ENCODE results near the gene PRIM1. TPM values are rescaled to one million over a fixed set of nuclear protein-coding genes. Genes with fewer than 3 reads are reported as not detected.

PRIM1 gene
- total and polyA plus RNA-seq, 2 of the 8 experiments (the other 6 are each of a cell fraction or from before 2014, with no cell fraction given) = 52.4 to 61.9 TPM

DNA sequence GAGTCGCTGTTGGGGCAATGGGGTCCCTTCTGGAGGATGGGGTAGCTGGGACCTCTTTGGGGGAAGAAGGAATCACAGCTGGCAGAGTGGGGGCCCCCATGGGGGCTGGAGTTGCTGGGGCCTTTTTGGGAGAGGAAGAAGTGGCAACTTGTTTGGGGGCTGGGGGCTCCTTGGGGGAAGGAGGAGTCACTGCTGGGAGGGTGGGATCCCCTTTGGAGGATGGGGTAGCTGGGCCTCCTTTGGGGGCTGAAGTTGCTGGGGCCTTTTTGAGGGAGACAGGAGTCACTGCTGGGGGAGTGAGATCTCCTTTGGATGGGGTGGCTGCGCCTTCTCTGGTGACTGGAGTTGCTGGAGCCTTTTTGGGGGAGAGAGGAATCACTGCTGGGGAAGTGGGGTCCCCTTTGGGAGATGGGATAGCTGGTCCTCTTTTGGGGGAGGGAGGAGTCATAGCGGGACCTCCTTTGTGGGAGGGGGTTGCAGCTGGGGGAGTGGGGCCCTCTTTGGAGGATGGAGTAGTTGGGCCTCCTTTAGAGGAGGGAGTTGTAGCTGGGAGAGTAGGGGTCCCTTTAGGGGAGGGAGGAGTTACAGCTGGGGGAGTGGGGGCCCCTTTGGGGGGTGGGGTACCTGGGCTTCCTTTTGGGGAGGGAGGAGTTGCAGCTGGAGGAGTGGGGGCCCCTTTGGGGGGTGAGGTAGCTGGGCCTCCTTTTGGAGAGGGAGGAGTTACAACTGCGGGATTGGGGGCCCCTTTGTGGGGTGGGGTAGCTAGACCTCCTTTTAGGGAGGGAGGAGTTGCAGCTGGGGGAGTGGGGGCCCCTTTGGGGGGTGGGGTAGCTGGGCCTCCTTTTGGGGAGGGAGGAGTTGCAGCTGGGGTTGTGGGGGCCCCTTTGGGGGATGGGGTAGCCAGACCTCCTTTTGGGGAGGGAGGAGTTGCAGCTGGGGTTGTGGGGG lies 34.9 kb downstream of the PRIM1 start:
- Histone ChIP-seq H3K4me1 (replicated peaks in 1 of 4; ENCODE audit: control insufficient read depth in 3 of 4, insufficient read depth in 4 of 4, low read length in 3 of 4) (peaks cover 13 to 29% (median 16%) of the 10 kb centered on the region in 4 experiments), H3K14ac (ENCODE audit: insufficient read length) (no peak overlapping the region), H3K4me3 (ENCODE audit: extremely low read depth in 1 of 4, insufficient read depth in 2 of 4, low read depth in 3 of 4, low read length in 4 of 4) (no peak overlapping the region), H2AK5ac (ENCODE audit: low read depth, low read length) (no peak overlapping the region), H4K8ac (ENCODE audit: extremely low read depth, insufficient read depth, low read length) (no peak overlapping the region), H2BK20ac (ENCODE audit: low read length) (no peak overlapping the region), H2BK5ac (ENCODE audit: low read depth, low read length) (no peak overlapping the region), H3K27ac (ENCODE audit: low read depth, low read length) (no peak overlapping the region), H3K4ac (replicated peaks; ENCODE audit: insufficient read length, low read depth, low read length) (no peak overlapping the region), H3K9me3 (ENCODE audit: insufficient read depth in 2 of 2, low read depth in 1 of 2, low read length in 1 of 2) (no peaks in the 10 kb centered on the region), H3K79me2 (ENCODE audit: control insufficient read depth in 1 of 2, insufficient read depth in 2 of 2, low read length in 2 of 2) (peaks cover 28 to 62% of the 10 kb centered on the region in 2 experiments), H4K91ac (replicated peaks; ENCODE audit: insufficient read length, low read length) (no peak overlapping the region), H3K23me2 (ENCODE audit: low read depth, low read length) (no peaks in the 10 kb centered on the region; the same call in 1 of the 2 replicates), H4K20me1 (replicated peaks in 1 of 2; ENCODE audit: control insufficient read depth in 1 of 2, insufficient read depth in 2 of 2, low read length in 2 of 2) (peaks cover 34 to 48% of the 10 kb centered on the region in 2 experiments), H3K56ac (replicated peaks; ENCODE audit: insufficient read length, low read depth, low read length) (no peak overlapping the region), H3K4me2 (ENCODE audit: insufficient read depth in 1 of 2, low read depth in 2 of 2, low read length in 2 of 2) (no peak overlapping the region), H3K36me3 (ENCODE audit: control insufficient read depth in 2 of 4, insufficient read depth in 4 of 4, low read length in 3 of 4) (peaks cover 28 to 78% (median 57%) of the 10 kb centered on the region in 4 experiments), H3K9ac (replicated peaks in 1 of 4; ENCODE audit: extremely low read depth in 1 of 4, low read depth in 3 of 4, low read length in 3 of 4) (no peak overlapping the region), H3K27me3 (replicated peaks in 1 of 4; ENCODE audit: control insufficient read depth in 3 of 4, extremely low read depth in 1 of 4, insufficient read depth in 3 of 4, low read length in 3 of 4) (no peaks in the 10 kb centered on the region), H2BK120ac (replicated peaks; ENCODE audit: low read depth, low read length) (no peak overlapping the region), H3K79me1 (ENCODE audit: low read depth, low read length) (peaks cover 30% of the 10 kb centered on the region), H3K23ac (ENCODE audit: insufficient read length) (no peak overlapping the region), H4K5ac (ENCODE audit: insufficient read length, low read depth, low read length) (no peak overlapping the region), H2BK12ac (ENCODE audit: low read depth, low read length) (no peak overlapping the region), H3K18ac (ENCODE audit: extremely low read depth, low read length) (no peak overlapping the region), H2AFZ (ENCODE audit: low read length) (no peak overlapping the region), H2BK15ac (ENCODE audit: low read length) (no peak overlapping the region)
- POLR2A ChIA-PET (ENCODE audit: partially characterized antibody) = interaction anchor here (0.7 to 52.4 kb wide), 10 partner anchors 19 to 83 kb away, joined by 3 to 1406 read pairs (median 4); partner anchors contain the start of genes ATP5F1B, NACA, PRIM1 and PTGES3
- FAIRE-seq (no peak), DNase-seq (ENCODE audit: low read depth in 1 of 2, low spot score in 2 of 2) (no peak)
- TF ChIP-seq GTF2F1 (IDR thresholded peaks at IDR 0.05; ENCODE audit: borderline replicate concordance, low read depth, low read length) (no peak), TBP (IDR thresholded peaks at IDR 0.05; ENCODE audit: low read depth, low read length) (no peak), SIX5 (IDR thresholded peaks at IDR 0.05; ENCODE audit: low read depth, low read length) (no peak)
- TF ChIP-seq, protein P1, sequence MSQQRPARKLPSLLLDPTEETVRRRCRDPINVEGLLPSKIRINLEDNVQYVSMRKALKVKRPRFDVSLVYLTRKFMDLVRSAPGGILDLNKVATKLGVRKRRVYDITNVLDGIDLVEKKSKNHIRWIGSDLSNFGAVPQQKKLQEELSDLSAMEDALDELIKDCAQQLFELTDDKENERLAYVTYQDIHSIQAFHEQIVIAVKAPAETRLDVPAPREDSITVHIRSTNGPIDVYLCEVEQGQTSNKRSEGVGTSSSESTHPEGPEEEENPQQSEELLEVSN (IDR thresholded peaks at IDR 0.05) = no peak
- TF ChIP-seq, protein P2, sequence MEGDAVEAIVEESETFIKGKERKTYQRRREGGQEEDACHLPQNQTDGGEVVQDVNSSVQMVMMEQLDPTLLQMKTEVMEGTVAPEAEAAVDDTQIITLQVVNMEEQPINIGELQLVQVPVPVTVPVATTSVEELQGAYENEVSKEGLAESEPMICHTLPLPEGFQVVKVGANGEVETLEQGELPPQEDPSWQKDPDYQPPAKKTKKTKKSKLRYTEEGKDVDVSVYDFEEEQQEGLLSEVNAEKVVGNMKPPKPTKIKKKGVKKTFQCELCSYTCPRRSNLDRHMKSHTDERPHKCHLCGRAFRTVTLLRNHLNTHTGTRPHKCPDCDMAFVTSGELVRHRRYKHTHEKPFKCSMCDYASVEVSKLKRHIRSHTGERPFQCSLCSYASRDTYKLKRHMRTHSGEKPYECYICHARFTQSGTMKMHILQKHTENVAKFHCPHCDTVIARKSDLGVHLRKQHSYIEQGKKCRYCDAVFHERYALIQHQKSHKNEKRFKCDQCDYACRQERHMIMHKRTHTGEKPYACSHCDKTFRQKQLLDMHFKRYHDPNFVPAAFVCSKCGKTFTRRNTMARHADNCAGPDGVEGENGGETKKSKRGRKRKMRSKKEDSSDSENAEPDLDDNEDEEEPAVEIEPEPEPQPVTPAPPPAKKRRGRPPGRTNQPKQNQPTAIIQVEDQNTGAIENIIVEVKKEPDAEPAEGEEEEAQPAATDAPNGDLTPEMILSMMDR (IDR thresholded peaks at IDR 0.05; ENCODE audit: control extremely low read depth in 1 of 3, insufficient read depth in 1 of 3, low read depth in 1 of 3, low read length in 3 of 3) = no peak
- WGBS, 2 experiments (ENCODE audit: extremely low coverage in 1 of 2, insufficient coverage in 1 of 2, insufficient read length in 1 of 2, insufficient replicate concordance in 2 of 2, low coverage in 1 of 2, low lambda C conversion rate in 2 of 2, missing lambda C conversion rate in 1 of 2) = 100% methylated on average over 2 of the region's 4 CpGs; no CpG with 5 or more reads in 1 of the 2 experiments
- CTCF ChIA-PET (ENCODE audit: partially characterized antibody) = interaction anchor here (0.6 to 2.5 kb wide), 5 partner anchors 11 to 352 kb away, joined by 3 to 10 read pairs (median 4); no protein-coding TSS in a partner anchor
